ENCODE measurements around the gene SLC5A1. TPM values are rescaled to one million over a fixed set of nuclear protein-coding genes. Genes with fewer than 3 reads are reported as not detected.

The SLC5A1 gene
- total RNA-seq, 4 donors from 2014 or later = 0.38 to 20.6 (median 11.3) TPM

- Histone ChIP-seq H3K27me3 (peaks cover 0 to 22% (median 0%) of the 10 kb centered on the region in 4 donors), H3K9me3 (no peaks in the 10 kb centered on the region), H3K4me3 (no peak overlapping the region), H3K4me1 (no peaks in the 10 kb centered on the region), H3K27ac (no peak overlapping the region), H3K36me3 (no peaks in the 10 kb centered on the region)
- intact Hi-C loops (cut with DNase I) = no loop called here
- WGBS, 2 donors = 58 to 80% methylated on average over 1 of the region's 1 CpG
- no peak for DNase-seq
- no peak for TF ChIP-seq POLR2A (IDR thresholded peaks at IDR 0.05)
- TF ChIP-seq, protein P1, sequence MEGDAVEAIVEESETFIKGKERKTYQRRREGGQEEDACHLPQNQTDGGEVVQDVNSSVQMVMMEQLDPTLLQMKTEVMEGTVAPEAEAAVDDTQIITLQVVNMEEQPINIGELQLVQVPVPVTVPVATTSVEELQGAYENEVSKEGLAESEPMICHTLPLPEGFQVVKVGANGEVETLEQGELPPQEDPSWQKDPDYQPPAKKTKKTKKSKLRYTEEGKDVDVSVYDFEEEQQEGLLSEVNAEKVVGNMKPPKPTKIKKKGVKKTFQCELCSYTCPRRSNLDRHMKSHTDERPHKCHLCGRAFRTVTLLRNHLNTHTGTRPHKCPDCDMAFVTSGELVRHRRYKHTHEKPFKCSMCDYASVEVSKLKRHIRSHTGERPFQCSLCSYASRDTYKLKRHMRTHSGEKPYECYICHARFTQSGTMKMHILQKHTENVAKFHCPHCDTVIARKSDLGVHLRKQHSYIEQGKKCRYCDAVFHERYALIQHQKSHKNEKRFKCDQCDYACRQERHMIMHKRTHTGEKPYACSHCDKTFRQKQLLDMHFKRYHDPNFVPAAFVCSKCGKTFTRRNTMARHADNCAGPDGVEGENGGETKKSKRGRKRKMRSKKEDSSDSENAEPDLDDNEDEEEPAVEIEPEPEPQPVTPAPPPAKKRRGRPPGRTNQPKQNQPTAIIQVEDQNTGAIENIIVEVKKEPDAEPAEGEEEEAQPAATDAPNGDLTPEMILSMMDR (IDR thresholded peaks at IDR 0.05) = no peak
Observed at GRCh38 chr22:32077151-32077550, 34.1 kb downstream of the SLC5A1 start.

- no peaks in the 10 kb centered on the region for H3K9me3 ChIP-seq
- TF ChIP-seq, protein P1 (IDR thresholded peaks at IDR 0.05) = no peak
- no peak for TF ChIP-seq POLR2A (IDR thresholded peaks at IDR 0.05)
- intact Hi-C loops (cut with DNase I) = loop anchor here (5.0 kb wide), 1 partner anchor 102 kb away; no protein-coding TSS in a partner anchor
- H3K27ac ChIP-seq = no peak overlapping the region
- no peak for DNase-seq
- no peaks in the 10 kb centered on the region for H3K4me1 ChIP-seq
- H3K36me3 ChIP-seq = no peaks in the 10 kb centered on the region
- H3K27me3 ChIP-seq = peaks cover 0 to 9% (median 0%) of the 10 kb centered on the region in 4 donors
- 46 to 56% methylated on average over 7 of the region's 7 CpGs for WGBS, 2 donors
- no peak overlapping the region for H3K4me3 ChIP-seq
Observed at GRCh38 chr22:32079130-32080089, 36.3 kb downstream of the SLC5A1 start.

GRCh38 chr22:32080904-32081303, 37.8 kb downstream of the SLC5A1 start:
- no peak for TF ChIP-seq POLR2A (IDR thresholded peaks at IDR 0.05)
- TF ChIP-seq, protein P1 (IDR thresholded peaks at IDR 0.05) = peak in 5 of 6 experiments; percentile 56 to 84 (median 75)
- 53 to 86% methylated on average over 3 to 4 of the region's 4 CpGs for WGBS, 2 donors

DNA sequence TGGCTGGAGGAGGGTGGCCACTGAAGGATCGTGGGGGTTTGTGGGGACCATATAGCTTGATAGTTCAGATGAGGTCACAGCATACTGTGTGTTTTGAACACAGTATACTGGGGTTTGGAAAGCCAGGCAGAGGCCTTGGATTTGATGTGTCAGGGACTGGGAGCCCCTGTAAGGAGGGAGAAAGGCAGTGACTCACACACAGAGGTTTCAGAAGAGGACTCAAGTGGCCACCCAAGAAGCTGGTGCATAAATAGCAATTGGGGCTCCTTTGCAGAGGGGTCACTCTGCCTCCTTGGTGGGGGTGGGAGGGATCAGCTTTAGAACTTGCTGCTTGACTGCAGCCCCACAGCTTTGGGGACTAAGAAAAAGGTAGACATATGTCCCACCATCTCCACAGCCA, 39.3 kb downstream of the SLC5A1 start:
- WGBS, 2 donors = 40 to 80% methylated on average over 1 of the region's 1 CpG
- no peaks in the 10 kb centered on the region for H3K36me3 ChIP-seq

More at GRCh38 chr22:32080904-32081303, 37.8 kb downstream of the SLC5A1 start:
- Histone ChIP-seq H3K4me3 (no peak overlapping the region), H3K27ac (no peak overlapping the region), H3K27me3 (peaks cover 0 to 4% (median 0%) of the 10 kb centered on the region in 4 donors), H3K4me1 (no peaks in the 10 kb centered on the region), H3K9me3 (no peaks in the 10 kb centered on the region), H3K36me3 (no peaks in the 10 kb centered on the region)
- intact Hi-C loops (cut with DNase I) = loop anchor here (5.0 kb wide), 1 partner anchor 104 kb away; no protein-coding TSS in a partner anchor
- no peak for DNase-seq

More for the DNA sequence above, 39.3 kb downstream of the SLC5A1 start:
- DNase-seq = no peak
- intact Hi-C loops (cut with DNase I) = loop anchor here (5.0 kb wide), 1 partner anchor 105 kb away; no protein-coding TSS in a partner anchor
- TF ChIP-seq, protein P1 (IDR thresholded peaks at IDR 0.05) = no peak
- TF ChIP-seq POLR2A (IDR thresholded peaks at IDR 0.05) = no peak
- Histone ChIP-seq H3K4me3 (no peak overlapping the region), H3K27me3 (peaks cover 0 to 17% (median 0%) of the 10 kb centered on the region in 4 donors), H3K9me3 (no peaks in the 10 kb centered on the region), H3K27ac (no peak overlapping the region), H3K4me1 (no peaks in the 10 kb centered on the region)
